SK-N-SH treated with all-trans-retinoic acid at 6 μM for 48 hours (cell line): ENCODE results near the gene MAMSTR.

ENCODE experiments used
- ATAC-seq: fragments of 200-7000 bp; cut with Tn5 transposase; 3 replicates; pipeline ENCODE4 v1.9.1; 2020; ENCODE audit warnings: mild to moderate bottlenecking, moderate library complexity
- ARNTL ChIP-seq: fragments of 450-650 bp; formaldehyde crosslinking; IDR thresholded peaks from 2 replicates; pipeline ENCODE4 v1.5.0; 2020; ENCODE audit warnings: low read depth, mild to moderate bottlenecking, moderate library complexity, borderline replicate concordance
- BACH2 ChIP-seq: fragments of 250-450 bp; sonication (Bioruptor Pico); IDR thresholded peaks from 2 replicates; pipeline ENCODE4 v1.9.0; 2021; ENCODE audit warnings: mild to moderate bottlenecking, borderline replicate concordance
- CSDC2 ChIP-seq: fragments of 250-450 bp; sonication (Bioruptor Pico); IDR thresholded peaks from 2 replicates; pipeline ENCODE4 v1.5.0; 2020; ENCODE audit warnings: mild to moderate bottlenecking, moderate library complexity
- ESRRG ChIP-seq: fragments of 250-450 bp; sonication (Bioruptor Pico); IDR thresholded peaks from 2 replicates; pipeline ENCODE4 v1.6.1; 2021; ENCODE audit warnings: mild to moderate bottlenecking
- GLIS3 ChIP-seq: fragments of 250-450 bp; sonication (Bioruptor Pico); IDR thresholded peaks from 2 replicates; pipeline ENCODE4 v1.5.0; 2020; ENCODE audit warnings: mild to moderate bottlenecking, moderate library complexity
- ISL1 ChIP-seq: fragments of 250-450 bp; sonication (Bioruptor Pico); IDR thresholded peaks from 2 replicates; pipeline ENCODE4 v2.1.2; 2022; ENCODE audit warnings: mild to moderate bottlenecking, moderate library complexity
- OSR1 ChIP-seq: fragments of 250-450 bp; sonication (Bioruptor Pico); IDR thresholded peaks from 2 replicates; pipeline ENCODE4 v1.8.0; 2022; ENCODE audit warnings: moderate library complexity, mild to moderate bottlenecking, inconsistent platforms
- PPARA ChIP-seq: fragments of 250-450 bp; sonication (Bioruptor Pico); IDR thresholded peaks from 2 replicates; pipeline ENCODE4 v1.5.0; 2020; ENCODE audit warnings: mild to moderate bottlenecking, borderline replicate concordance
- RARB ChIP-seq: fragments of 250-450 bp; sonication (Bioruptor Pico); IDR thresholded peaks from 2 replicates; pipeline ENCODE4 v1.8.0; 2021; ENCODE audit warnings: mild to moderate bottlenecking, moderate library complexity
- SNAI2 ChIP-seq: fragments of 250-450 bp; sonication (Bioruptor Pico); IDR thresholded peaks from 2 replicates; pipeline ENCODE4 v1.5.0; 2020; ENCODE audit warnings: mild to moderate bottlenecking, moderate library complexity
- TOX ChIP-seq: fragments of 250-450 bp; sonication (Bioruptor Pico); IDR thresholded peaks from 2 replicates; pipeline ENCODE4 v1.8.0; 2021; ENCODE audit warnings: mild to moderate bottlenecking, moderate library complexity, borderline replicate concordance
- ZC3H10 ChIP-seq: fragments of 250-450 bp; sonication (Bioruptor Pico); IDR thresholded peaks from 2 replicates; pipeline ENCODE4 v1.5.1; 2021; ENCODE audit warnings: mild to moderate bottlenecking, moderate library complexity
- ZFP3 ChIP-seq: fragments of 250-450 bp; sonication (Bioruptor Pico); IDR thresholded peaks from 2 replicates; pipeline ENCODE4 v1.5.0; 2020; ENCODE audit warnings: mild to moderate bottlenecking, moderate library complexity
- ZFP30 ChIP-seq: fragments of 450-650 bp; formaldehyde crosslinking; IDR thresholded peaks from 2 replicates; pipeline ENCODE4 v1.5.0; 2022; ENCODE audit warnings: mild to moderate bottlenecking, moderate library complexity
- ZNF565 ChIP-seq: fragments of 450-650 bp; formaldehyde crosslinking; conservative IDR thresholded peaks from 2 replicates; pipeline ENCODE4 v1.5.0; 2020; ENCODE audit warnings: low read depth, mild to moderate bottlenecking, moderate library complexity
- ZNF70 ChIP-seq: fragments of 450-650 bp; formaldehyde crosslinking; IDR thresholded peaks from 2 replicates; pipeline ENCODE4 v1.5.0; 2020; ENCODE audit warnings: mild to moderate bottlenecking, moderate library complexity
- ZNF8 ChIP-seq: fragments of 450-650 bp; formaldehyde crosslinking; IDR thresholded peaks from 2 replicates; pipeline ENCODE4 v1.5.0; 2020; ENCODE audit warnings: mild to moderate bottlenecking, moderate library complexity
- TF ChIP-seq, protein P1 (sequence below): fragments of 250-450 bp; sonication (Bioruptor Pico); IDR thresholded peaks from 2 replicates; pipeline ENCODE4 v1.5.0; 2020; ENCODE audit warnings: mild to moderate bottlenecking, moderate library complexity
- TF ChIP-seq, protein P2 (sequence below): fragments of 250-450 bp; sonication (Bioruptor Pico); IDR thresholded peaks from 2 replicates; pipeline ENCODE4 v1.8.0; 2020; ENCODE audit warnings: mild to moderate bottlenecking, moderate library complexity, borderline replicate concordance
- TF ChIP-seq, protein P3 (sequence below): fragments of 250-450 bp; sonication (Bioruptor Pico); IDR thresholded peaks from 2 replicates; pipeline ENCODE4 v1.5.1; 2021; ENCODE audit warnings: mild to moderate bottlenecking, moderate library complexity
- TF ChIP-seq, protein P4 (sequence below): fragments of 250-450 bp; sonication (Bioruptor Pico); IDR thresholded peaks from 2 replicates; pipeline ENCODE4 v1.5.1; 2020; ENCODE audit warnings: low read depth, mild to moderate bottlenecking, moderate library complexity
- TF ChIP-seq, protein P5 (sequence below): fragments of 250-450 bp; sonication (Bioruptor Pico); IDR thresholded peaks from 2 replicates; pipeline ENCODE4 v1.8.0; 2021; ENCODE audit warnings: low read depth, mild to moderate bottlenecking, moderate library complexity, borderline replicate concordance

MAMSTR gene

DNA sequence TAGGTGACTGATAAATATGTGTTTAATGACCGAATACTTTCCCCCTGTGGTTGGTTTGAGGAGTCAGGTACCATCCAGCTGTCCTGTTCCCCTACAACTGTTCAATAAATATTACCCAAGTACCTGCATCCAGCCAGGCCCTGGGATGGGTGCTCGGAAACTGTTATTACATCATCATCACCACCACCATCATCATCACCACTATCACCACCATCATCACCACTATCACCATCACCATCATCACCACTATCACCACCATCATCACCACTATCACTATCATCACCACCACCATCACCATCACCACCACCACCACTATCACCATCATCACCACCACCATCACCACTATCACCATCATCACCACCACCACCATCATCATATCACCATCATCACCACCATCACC lies 50.8 kb downstream of the MAMSTR start:
- no peak for TF ChIP-seq ZNF8 (CRISPR knock-in tag)
- no peak for TF ChIP-seq OSR1 (CRISPR knock-in tag)
- TF ChIP-seq GLIS3 = no peak
- no peak for TF ChIP-seq ISL1 (CRISPR knock-in tag)
- TF ChIP-seq, protein P1, sequence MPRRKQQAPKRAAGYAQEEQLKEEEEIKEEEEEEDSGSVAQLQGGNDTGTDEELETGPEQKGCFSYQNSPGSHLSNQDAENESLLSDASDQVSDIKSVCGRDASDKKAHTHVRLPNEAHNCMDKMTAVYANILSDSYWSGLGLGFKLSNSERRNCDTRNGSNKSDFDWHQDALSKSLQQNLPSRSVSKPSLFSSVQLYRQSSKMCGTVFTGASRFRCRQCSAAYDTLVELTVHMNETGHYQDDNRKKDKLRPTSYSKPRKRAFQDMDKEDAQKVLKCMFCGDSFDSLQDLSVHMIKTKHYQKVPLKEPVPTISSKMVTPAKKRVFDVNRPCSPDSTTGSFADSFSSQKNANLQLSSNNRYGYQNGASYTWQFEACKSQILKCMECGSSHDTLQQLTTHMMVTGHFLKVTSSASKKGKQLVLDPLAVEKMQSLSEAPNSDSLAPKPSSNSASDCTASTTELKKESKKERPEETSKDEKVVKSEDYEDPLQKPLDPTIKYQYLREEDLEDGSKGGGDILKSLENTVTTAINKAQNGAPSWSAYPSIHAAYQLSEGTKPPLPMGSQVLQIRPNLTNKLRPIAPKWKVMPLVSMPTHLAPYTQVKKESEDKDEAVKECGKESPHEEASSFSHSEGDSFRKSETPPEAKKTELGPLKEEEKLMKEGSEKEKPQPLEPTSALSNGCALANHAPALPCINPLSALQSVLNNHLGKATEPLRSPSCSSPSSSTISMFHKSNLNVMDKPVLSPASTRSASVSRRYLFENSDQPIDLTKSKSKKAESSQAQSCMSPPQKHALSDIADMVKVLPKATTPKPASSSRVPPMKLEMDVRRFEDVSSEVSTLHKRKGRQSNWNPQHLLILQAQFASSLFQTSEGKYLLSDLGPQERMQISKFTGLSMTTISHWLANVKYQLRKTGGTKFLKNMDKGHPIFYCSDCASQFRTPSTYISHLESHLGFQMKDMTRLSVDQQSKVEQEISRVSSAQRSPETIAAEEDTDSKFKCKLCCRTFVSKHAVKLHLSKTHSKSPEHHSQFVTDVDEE (CRISPR knock-in tag) = no peak
- no peak for TF ChIP-seq ZFP30 (CRISPR knock-in tag)
- no peak for TF ChIP-seq TOX (CRISPR knock-in tag)
- no peak for TF ChIP-seq ZNF70 (CRISPR knock-in tag)
- no peak for TF ChIP-seq BACH2
- TF ChIP-seq SNAI2 = no peak
- TF ChIP-seq, protein P2, sequence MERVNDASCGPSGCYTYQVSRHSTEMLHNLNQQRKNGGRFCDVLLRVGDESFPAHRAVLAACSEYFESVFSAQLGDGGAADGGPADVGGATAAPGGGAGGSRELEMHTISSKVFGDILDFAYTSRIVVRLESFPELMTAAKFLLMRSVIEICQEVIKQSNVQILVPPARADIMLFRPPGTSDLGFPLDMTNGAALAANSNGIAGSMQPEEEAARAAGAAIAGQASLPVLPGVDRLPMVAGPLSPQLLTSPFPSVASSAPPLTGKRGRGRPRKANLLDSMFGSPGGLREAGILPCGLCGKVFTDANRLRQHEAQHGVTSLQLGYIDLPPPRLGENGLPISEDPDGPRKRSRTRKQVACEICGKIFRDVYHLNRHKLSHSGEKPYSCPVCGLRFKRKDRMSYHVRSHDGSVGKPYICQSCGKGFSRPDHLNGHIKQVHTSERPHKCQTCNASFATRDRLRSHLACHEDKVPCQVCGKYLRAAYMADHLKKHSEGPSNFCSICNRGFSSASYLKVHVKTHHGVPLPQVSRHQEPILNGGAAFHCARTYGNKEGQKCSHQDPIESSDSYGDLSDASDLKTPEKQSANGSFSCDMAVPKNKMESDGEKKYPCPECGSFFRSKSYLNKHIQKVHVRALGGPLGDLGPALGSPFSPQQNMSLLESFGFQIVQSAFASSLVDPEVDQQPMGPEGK (CRISPR knock-in tag) = no peak
- no peak for TF ChIP-seq ZNF565 (CRISPR knock-in tag)
- TF ChIP-seq RARB (CRISPR knock-in tag) = no peak
- no peak for TF ChIP-seq PPARA (CRISPR knock-in tag)
- no peak for TF ChIP-seq ESRRG (CRISPR knock-in tag)
- TF ChIP-seq ZFP3 (CRISPR knock-in tag) = no peak
- TF ChIP-seq ARNTL = no peak
- ATAC-seq = no peak

DNA sequence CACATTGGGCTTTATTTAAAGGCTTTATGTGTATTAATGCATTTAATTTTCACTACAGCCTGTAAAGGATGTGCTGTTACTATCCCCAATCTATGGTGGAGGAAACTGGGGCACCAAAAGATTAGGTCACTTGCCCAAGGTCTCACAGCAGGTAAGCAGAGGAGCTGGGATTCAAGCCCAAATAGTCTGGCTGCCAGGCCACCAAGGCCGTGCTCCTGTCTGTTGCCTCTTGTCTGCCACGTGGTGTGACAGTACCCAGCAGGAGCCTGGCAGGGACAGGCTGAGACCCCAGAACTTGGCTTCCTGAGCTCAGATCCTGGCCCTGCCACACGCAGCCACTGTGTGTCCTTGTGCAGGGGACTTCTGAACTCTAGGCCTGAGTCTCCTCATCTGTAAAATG lies 51.2 kb downstream of the MAMSTR start:
- TF ChIP-seq, protein P3, sequence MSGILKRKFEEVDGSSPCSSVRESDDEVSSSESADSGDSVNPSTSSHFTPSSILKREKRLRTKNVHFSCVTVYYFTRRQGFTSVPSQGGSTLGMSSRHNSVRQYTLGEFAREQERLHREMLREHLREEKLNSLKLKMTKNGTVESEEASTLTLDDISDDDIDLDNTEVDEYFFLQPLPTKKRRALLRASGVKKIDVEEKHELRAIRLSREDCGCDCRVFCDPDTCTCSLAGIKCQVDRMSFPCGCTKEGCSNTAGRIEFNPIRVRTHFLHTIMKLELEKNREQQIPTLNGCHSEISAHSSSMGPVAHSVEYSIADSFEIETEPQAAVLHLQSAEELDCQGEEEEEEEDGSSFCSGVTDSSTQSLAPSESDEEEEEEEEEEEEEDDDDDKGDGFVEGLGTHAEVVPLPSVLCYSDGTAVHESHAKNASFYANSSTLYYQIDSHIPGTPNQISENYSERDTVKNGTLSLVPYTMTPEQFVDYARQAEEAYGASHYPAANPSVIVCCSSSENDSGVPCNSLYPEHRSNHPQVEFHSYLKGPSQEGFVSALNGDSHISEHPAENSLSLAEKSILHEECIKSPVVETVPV = no peak
- TF ChIP-seq ZNF565 (CRISPR knock-in tag) = no peak
- no peak for TF ChIP-seq ISL1 (CRISPR knock-in tag)
- TF ChIP-seq, protein P1 (CRISPR knock-in tag) = no peak
- TF ChIP-seq ZNF70 (CRISPR knock-in tag) = no peak
- TF ChIP-seq GLIS3 = no peak
- no peak for TF ChIP-seq PPARA (CRISPR knock-in tag)
- TF ChIP-seq CSDC2 (CRISPR knock-in tag) = no peak
- no peak for TF ChIP-seq ZC3H10 (CRISPR knock-in tag)
- no peak for ATAC-seq

DNA sequence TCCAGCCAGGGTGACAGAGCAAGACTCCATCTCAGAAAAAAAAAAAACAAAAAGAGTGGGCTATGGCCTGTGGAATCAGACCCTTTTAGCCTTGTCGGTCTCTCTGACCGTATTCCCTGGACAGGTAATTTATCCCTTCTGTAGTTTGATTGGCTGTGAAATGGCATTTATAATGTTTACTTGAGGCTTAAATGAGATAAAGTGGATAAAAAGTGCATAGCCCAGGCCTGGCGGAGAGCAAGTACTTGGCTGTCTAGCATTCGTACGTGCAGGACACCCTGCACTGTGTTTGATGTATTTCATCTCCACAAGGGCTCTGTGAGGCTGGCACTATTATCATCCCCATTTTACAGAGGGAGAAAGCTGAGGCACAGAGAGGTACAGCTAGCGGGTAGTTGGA lies 53.7 kb downstream of the MAMSTR start:
- no peak for ATAC-seq
- TF ChIP-seq ARNTL (no peak), ISL1 (CRISPR knock-in tag) (no peak), RARB (CRISPR knock-in tag) (no peak), SNAI2 (no peak), ZNF565 (CRISPR knock-in tag) (no peak), ZFP3 (CRISPR knock-in tag) (no peak), ZNF8 (CRISPR knock-in tag) (no peak), GLIS3 (no peak), TOX (CRISPR knock-in tag) (no peak), ZNF70 (CRISPR knock-in tag) (no peak)
- TF ChIP-seq, protein P3 = no peak
- TF ChIP-seq, protein P4, sequence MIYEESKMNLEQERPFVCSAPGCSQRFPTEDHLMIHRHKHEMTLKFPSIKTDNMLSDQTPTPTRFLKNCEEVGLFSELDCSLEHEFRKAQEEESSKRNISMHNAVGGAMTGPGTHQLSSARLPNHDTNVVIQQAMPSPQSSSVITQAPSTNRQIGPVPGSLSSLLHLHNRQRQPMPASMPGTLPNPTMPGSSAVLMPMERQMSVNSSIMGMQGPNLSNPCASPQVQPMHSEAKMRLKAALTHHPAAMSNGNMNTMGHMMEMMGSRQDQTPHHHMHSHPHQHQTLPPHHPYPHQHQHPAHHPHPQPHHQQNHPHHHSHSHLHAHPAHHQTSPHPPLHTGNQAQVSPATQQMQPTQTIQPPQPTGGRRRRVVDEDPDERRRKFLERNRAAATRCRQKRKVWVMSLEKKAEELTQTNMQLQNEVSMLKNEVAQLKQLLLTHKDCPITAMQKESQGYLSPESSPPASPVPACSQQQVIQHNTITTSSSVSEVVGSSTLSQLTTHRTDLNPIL (CRISPR knock-in tag) = no peak
- TF ChIP-seq, protein P5, sequence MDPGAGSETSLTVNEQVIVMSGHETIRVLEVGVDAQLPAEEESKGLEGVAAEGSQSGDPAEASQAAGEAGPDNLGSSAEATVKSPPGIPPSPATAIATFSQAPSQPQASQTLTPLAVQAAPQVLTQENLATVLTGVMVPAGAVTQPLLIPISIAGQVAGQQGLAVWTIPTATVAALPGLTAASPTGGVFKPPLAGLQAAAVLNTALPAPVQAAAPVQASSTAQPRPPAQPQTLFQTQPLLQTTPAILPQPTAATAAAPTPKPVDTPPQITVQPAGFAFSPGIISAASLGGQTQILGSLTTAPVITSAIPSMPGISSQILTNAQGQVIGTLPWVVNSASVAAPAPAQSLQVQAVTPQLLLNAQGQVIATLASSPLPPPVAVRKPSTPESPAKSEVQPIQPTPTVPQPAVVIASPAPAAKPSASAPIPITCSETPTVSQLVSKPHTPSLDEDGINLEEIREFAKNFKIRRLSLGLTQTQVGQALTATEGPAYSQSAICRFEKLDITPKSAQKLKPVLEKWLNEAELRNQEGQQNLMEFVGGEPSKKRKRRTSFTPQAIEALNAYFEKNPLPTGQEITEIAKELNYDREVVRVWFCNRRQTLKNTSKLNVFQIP = no peak
- TF ChIP-seq, protein P2 (CRISPR knock-in tag) = no peak
